ENCODE results near the gene MORF4L1.
"Not testable (repeated sequence)": the region's sequence is repeated elsewhere in the genome, so short reads cannot be mapped to it uniquely, and the experiment has no call there.

The MORF4L1 gene

DNA sequence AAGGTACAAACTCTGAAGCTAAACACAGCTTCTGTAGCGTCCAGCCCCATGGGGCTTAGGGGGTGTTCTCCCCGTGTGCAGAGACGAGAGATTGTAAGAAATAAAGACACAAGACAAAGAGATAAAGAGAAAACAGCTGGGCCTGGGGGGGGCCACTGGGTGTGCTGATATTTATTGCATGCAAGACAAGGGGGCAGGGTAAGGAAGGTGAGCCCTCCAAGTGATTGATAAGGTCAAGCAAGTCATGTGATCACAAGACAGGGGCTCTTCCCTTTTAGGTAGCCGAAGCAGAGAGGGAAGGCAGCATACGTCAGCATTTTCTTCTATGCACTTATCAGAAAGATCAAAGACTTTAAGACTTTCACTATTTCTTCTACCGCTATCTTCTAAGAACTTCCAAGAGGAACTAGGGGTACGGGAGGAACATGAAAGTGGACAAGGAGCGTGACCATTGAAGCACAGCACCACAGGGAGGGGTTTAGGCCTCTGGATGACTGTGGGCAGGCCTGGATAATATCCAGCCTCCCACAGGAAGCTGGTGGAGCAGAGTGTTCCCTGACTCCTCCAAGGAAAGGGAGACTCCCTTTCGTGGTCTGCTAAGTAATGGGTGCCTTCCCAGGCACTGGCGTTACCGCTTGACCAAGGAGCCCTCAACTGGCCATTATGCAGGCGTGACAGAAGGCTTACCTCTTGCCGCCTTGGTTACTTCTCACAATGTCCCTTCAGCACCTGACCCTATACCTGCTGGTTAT, 29.8 kb downstream of the MORF4L1 start:
- not testable (repeated sequence) for DNase-seq

DNA sequence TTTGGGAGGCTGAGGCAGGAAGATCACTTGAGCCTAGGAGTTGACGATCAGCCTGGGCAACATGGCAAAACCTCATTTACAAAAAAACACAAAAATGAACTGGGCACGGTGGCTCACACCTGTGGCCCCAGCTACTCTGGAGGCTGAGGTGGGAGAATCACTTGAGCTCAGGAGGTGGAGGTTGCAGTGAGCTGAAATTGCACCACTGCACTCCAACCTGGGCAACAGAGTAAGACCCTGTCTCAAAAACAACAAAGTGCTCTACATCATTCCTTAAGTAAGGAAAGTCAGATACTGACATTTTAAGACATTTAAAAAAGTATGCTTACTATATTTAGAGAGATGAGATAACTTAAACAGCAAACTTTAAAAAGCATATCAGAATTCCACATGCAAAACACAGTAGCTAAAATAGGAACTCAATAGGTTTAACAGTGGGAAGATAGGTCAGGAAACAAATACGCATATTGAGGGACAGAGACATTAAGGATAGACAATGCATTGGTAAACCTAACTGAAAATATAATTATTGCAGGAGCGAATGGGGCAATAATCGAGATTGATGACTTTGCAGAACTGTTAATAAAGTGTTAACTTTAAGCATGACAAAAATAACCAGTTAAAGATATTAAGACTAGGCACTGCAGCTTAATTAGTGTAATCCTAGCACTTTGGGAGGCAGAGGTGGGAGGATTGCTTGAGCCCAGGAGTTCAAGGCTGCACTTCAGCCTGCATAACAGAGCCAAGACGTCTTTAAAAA, 32.1 kb downstream of the MORF4L1 start:
- DNase-seq = no peak

DNA sequence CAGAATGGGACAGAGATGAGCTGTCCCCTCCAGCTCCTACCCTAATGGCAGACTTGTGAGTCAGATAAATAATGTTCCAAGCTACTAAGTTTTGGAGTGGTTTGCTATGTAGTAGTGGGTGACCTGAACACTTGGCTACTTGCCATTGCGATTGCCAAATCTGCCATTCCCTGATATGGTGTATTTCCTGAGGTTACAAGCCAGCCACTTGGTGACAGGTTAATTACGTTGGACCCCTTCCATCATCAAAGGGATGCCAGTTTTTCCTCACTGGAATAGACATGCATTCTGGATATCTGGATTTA, 33.6 kb downstream of the MORF4L1 start:
- DNase-seq = no peak

DNA sequence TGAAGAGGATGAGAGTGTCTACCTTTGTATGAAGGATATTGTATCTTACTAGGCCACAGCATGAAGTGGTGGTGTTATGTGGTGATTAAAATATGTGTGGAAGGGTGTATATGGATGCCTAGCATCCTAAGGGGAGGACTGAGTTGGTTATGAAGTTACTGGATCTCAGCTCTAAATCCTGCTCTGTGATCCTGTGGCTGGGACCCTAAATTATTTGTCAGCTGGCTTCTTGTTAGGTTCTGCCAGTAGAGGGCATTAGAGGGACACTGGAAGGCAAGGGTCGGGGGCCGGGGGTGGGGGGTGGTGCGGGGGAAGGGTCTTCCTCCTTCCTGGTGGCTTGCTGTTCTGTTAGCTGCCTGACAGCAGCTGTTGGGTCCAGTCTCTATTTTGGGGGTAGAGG, 34.9 kb downstream of the MORF4L1 start:
- DNase-seq = peak; percentile 32 to 37

DNA sequence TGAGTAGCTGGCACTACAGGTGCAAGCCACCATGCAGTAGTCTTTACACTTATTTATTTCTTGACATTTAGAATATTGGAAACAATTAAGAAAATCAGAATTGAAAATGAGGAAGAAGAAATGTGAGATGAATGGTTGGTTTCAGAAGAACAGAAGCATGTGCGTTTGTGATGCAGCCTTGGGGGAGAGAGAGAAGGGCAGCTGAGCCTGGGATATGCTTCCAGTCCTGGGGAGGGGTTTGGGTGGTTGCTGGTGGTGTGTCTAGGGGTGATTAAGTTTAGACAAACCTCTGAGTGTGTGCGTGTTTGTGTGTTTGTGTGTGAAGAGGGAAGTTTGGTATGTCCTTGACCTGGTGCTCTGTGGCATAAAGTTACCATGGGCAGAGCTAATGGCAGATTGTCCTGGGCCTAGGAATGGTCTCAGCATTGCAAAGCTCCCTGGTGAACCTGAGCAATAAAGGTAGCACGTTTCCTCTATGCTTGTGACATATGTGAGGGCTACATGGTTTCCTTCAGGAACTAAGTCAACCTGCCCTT, 36.5 kb downstream of the MORF4L1 start:
- no peak for DNase-seq

DNA sequence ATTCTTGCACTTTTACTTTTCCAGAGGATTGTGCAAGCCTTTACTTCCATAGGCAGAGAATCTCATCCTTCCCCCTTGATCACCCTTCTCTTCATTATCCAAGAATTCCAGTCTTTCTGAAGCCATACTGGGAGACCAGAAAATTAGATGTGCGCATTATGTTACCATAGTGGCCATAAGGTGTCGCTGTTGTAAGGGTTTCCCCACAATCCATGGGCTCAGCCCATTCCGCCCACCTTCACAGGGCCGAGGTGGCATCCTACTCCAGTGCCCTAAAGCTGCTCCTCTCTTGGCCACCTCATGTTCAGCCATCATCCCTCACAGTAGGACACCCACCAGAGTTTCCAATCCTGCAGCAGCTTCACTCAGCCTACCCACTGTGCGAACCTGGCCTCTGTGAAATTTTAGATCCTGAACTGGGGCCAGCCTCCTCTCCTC, 37.1 kb downstream of the MORF4L1 start:
- DNase-seq = peak; percentile 10 to 30

DNA sequence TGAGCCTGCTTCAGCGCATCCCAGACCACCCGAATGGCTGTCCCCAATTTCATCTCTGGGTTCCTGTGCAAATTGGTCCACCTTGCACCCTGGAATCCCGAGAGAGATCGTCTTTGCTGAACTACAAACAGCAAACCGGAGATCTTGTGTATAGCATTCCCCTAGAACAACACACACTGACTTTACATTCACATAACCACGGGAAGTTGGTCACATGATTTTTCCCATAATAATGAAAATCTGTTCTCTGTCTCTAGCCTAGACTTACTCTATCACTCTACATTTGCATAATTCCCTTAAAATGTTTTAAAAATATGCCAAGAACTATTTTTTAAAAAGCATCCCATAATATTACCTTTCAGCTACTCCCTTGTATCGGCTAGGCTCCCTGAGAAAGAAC, 37.6 kb downstream of the MORF4L1 start:
- no peak for DNase-seq

DNA sequence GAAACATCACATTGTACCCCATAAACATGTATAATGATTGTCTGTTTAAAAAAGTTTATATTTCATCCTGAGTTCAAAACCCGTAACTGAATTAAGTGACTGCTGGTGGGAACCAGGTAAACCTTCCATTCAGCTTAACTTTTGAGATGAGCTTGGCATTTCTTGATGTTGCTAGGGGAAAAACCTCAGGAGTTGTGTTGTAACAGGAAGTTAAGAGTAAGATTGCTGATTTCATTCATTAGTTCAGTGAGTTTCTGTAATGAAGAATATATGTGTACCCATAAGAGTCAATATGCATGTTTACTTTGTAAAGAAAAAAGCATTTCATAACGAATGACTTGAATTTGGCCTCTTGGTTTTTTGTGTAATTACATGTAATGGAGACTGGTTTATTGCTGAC, 39.6 kb downstream of the MORF4L1 start:
- DNase-seq = no peak

DNA sequence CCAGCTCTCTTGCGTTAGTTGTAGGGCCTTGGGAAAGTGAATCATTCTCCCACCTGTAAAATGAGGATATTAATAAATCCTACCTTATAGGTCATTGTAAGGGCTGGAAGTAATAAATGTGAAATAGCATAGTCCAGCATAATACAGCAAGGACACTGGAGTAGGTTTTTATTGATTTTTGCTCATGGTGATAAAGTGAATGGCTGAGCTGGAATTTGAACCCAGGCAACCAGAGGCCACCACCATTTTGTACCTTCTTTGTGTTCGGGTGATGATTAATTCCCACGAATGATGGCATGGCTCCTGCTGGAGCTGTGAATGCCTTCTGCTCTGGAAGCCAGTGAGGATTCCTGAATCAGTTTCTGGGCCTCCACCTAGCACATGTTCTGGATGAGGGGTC, 40.3 kb downstream of the MORF4L1 start:
- DNase-seq = no peak

DNA sequence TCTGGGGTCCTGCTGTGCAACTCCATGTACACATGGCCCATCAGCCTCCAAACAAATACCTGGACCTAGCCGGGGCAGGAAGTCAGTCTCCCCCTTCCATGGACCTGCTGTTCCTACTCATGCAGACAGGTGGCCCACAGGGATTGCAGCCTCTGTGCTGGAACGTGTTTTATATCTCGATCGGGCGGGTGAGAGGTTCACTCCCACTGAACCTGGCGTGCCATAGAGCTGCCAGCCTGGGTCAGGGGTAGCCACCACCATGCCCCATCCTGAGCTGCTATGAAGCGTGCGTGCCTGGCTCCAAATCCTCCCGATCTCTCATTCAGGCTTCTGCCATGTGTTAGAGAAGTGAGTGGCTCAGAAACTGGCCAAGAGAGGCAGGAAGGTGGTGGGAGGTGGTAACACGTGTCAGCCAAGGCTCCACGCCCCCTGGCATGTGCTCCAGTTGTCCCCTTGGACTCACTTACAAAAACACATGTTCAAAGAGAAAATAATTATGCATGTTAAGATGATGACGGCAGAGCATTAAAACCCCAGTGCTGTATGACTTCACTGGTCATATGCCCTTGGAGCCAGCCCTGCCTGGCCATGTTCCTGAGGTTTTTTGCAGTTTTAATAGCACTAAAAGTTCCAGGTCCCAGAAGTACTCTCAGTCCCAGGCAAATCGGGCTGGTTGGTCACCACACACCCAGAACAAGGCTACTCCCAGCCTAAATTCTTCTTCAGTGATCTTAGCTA, 41.5 kb downstream of the MORF4L1 start:
- DNase-seq = peak in 1 of 2 experiments; percentile 6

DNA sequence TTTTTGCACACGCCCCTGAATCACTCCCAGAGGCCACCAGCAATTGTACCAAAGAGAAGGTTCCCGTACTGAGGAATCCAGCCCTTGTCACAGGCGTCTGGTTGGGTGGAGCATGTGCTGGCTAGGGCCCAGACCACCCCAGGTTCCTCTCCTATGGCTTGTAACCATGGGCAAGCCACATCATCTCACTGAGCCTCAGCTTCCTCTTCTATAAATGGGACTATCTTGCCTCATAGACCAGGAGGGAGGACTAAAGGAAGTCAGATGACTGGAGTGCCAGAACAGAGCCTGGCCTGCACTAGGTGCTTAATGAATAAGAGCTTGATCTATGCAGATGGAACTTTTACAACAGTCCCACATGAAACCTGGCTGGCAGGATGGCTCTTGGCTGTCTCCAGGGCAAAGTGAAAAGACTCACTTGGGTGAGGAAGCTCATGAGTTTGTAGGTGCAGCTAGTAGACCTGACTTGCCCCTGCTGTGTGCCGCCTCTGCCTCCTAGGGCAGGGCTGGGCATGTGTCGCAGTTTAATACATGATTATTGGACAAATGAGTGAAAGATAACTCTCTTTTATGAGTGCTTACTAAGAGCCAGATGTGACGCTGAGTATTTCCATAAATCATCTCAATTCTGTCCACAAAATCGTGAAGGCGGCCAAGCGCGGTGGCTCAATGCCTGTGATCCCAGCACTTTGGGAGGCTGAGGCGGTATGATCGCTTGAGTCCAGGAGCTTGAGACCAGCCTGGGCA, 42.8 kb downstream of the MORF4L1 start:
- peak; percentile 97 to 98 for DNase-seq

DNA sequence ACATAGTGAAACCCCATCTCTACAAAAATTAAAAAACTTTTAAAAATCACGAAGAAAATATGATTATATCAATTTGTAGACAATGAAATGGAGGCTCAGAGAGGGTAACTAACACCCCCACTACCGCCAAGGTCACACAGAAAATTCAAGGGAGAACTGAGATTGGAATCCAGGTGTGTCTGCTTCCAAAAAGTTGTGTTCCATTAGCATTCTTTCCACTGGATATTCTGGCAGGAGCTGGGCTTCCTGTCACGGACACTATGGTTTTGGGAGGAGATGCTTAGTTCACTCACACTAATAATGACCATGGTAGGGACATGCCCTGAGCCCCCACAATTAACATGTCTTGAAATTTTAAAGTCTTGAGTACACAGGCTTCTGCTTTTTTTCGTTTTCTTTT, 43.4 kb downstream of the MORF4L1 start:
- no peak for DNase-seq

DNA sequence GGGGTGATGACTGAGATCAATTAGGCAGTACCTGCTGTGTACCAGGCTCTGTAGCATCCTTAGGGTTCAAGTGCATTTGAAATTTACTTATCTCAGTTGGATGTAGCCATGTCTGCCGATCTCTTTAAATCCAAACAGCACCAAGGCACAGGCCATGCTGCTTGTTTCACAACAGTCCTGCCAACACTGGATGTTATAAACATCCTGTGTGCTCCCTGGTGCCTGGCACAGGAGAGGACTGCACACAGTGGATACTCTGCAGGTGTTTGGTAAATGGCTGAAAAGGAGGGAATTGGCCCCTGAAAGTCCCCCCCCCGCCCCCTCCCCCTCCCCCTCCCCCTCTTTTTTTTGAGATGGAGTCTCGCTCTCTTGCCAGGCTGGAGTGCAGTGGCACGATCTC, 45.2 kb downstream of the MORF4L1 start:
- no peak for DNase-seq

DNA sequence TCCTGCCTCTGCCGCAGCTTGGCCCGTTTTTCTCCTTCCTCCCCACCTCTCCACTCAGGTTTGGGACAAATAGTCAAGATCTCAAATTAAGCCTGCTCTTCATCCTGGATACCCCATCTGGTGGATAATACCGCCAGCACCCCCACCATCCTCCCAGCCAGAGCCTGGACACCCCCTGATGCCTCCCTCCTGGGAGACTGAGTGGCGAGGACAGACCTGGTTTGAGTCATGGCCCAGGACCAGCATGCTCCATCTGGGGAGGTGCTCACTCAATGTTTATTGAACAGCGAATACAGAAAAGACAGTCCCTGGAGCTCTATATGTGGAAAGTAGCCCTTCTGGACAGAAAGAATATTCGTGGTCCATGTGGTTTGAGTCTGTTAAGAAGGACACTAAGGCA, 48.8 kb downstream of the MORF4L1 start:
- no peak for DNase-seq

DNA sequence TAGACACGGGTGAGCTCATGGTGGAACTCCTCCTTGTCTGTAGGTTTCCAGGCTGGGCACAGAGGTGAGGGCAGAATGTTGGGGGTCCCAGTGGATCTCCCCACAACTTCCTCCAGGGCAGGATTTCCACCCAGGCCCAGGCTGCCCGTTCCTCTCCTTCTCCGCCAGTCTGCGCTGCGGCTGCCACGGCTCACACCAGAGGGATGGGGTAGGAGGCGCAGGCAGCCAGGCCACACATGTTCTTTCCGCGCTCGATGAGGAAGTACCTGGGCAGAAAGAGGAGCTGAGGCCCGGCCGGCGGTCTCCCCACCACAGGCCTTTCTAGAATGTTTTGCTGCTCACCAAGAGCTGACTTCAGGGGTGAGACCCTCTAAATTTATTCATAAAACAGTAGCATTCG, 49.2 kb downstream of the MORF4L1 start:
- DNase-seq = no peak

DNA sequence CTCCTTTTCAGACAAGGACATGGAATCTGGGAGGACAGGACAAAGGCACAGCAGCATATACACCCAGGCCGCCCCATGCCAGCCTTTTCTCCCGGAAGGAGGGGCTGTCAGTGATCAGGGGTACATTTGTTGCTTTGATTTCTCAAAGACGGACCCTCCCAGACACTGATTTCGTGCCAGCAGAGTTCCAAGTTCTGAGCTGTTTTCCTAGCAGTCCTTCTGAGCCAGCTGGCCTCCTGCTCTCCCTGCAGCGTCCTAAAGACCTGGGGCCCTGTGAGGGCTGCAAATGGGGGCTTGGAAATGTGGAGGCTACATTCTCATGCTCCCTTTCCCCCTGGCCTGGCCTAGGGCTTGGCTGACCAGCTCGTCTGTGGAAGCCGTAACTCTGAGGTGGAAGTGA, 49.8 kb downstream of the MORF4L1 start:
- DNase-seq = no peak

DNA sequence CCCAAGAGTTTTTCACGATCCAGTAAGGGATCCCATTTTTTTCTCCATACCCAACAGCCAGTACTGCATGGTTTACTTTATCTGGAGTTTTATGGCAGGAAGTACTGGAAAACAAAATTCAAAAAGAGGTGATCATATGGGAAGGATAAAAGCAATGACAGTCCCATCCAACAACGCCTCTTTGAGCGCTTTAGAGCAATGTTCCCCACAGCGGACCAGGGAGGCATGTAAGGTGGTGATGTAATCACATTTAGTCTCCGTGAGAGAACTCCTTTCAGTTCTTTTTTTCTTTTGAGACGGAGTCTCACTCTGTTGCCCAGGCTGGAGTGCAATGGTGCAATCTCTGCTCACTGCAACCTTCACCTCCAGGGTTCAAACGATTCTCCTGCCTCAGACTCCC, 50.3 kb downstream of the MORF4L1 start:
- no peak for DNase-seq

DNA sequence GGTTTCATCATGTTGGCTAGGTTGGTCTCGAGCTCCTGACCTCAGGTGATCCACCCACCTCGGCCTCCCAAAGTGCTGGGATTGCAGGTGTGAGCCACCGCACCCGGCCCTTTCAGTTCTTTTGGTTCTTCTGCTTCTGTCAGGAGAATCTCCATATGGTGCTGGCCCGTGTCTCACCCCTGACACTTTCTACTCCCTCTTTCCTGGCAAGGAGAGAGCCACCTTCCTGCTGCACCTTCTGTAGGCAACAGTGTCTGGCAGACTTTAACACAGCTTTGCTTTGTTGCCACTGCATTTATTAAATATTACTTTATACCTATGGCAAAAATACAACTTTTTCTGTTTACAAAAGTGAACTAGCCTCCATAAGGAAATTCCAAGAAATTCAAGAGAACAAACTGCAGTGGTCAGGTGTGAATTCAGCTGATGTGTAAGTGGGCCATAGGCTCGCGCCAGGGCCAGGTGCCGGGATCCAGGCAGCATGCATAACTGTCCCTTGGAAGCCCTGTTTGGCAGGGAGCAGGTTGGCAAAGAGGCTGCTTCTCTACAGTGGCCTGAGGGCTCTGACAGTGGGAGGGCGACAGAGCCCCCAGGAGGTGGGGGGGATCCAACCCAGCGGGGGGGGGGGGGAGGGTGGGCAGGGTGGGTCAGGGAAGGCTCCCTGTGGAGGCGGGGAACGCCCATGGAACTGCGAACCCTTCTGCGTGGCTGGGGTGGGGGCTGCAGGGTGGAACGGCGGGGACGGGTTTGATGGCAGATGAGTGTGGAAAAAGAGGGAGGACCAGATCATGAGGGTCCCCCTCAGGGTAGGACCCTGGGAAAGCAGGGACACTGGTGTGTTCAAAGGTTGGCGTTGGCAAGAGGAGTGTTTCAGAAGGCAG, 51.0 kb downstream of the MORF4L1 start:
- DNase-seq = no peak

DNA sequence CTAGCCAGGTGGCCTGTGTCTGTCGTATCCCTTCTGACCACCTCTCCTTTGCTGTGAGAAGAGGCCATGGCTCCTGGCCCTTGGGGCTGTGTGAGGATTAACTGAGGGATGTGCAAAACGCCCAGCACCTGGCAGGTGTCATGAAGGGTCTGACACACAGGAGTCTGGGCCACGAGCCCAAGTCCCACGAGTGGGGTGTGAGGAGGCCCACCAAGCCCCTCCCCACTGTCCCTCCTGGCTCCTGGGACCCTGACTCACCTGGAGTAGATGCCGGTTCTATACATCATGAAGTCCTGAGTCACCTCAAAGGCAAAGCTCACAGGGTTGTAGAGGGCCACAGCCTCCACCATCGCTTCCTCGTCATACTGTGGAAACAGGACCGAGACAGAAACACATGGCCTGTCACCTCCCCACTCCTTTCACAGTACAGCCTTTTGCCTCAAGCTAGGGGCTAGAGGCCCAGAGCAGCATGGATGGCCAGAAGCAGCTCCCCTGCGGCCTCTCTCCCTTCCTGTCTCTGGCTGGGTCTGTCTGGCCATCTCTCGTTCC, 52.5 kb downstream of the MORF4L1 start:
- no peak for DNase-seq

DNA sequence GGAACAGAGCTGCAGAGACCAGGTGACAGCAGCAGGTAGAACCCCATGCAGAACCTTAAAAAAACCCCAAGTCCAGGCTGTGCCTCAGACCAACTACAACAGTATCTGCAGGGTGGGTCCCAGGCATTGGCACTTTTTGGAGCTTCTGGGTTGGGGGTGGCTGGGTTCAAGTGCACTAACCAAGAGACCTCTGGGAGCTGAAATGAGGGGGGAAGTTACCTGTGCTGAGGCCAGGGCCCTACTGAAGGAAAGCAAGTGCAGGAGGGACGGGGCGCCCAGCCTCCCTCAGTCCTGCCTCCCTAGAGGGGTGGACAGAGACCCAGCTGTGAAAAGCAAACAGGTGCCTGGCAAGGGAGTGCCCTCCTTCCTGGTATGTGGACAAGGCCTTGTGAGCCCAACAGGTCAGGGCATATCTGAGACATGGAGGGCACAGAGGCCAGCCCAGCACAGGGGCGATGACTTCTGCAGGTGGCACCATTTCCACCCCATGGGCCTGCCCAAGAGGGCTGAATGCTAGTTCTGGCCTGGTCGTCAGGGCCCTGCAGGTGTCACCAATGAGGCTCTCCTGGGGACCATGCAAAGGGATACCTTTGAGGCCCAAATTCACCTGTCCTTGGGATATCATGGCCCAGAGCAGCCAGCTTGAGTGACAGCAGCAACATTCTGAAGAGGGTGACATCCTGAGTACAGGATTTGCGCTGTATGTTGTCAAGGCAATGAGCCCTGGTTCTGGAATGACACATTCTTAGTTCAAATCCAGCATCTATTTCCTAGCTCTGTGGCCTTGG, 53.5 kb downstream of the MORF4L1 start:
- DNase-seq = no peak
